ENCODE data around the gene SON. TPM values are rescaled to one million over a fixed set of nuclear protein-coding genes. Genes with fewer than 3 reads are reported as not detected.

SON gene, protein sequence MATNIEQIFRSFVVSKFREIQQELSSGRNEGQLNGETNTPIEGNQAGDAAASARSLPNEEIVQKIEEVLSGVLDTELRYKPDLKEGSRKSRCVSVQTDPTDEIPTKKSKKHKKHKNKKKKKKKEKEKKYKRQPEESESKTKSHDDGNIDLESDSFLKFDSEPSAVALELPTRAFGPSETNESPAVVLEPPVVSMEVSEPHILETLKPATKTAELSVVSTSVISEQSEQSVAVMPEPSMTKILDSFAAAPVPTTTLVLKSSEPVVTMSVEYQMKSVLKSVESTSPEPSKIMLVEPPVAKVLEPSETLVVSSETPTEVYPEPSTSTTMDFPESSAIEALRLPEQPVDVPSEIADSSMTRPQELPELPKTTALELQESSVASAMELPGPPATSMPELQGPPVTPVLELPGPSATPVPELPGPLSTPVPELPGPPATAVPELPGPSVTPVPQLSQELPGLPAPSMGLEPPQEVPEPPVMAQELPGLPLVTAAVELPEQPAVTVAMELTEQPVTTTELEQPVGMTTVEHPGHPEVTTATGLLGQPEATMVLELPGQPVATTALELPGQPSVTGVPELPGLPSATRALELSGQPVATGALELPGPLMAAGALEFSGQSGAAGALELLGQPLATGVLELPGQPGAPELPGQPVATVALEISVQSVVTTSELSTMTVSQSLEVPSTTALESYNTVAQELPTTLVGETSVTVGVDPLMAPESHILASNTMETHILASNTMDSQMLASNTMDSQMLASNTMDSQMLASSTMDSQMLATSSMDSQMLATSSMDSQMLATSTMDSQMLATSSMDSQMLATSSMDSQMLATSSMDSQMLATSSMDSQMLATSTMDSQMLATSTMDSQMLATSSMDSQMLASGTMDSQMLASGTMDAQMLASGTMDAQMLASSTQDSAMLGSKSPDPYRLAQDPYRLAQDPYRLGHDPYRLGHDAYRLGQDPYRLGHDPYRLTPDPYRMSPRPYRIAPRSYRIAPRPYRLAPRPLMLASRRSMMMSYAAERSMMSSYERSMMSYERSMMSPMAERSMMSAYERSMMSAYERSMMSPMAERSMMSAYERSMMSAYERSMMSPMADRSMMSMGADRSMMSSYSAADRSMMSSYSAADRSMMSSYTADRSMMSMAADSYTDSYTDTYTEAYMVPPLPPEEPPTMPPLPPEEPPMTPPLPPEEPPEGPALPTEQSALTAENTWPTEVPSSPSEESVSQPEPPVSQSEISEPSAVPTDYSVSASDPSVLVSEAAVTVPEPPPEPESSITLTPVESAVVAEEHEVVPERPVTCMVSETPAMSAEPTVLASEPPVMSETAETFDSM (N-terminal part only)
- total RNA-seq (100 to 1,000 TPM in 8 of 9 donors, 10 to 100 TPM in 1; 90.7 to 201 (median 134) TPM), polyA plus RNA-seq (10 to 100 TPM; 78.0 to 99.6 TPM)
- long read RNA-seq, donor 1, full-length matches to known transcripts, result 11 of 82 reads
- long read RNA-seq, donor 1, partial matches to known transcripts, result 44 of 82 reads
- long read RNA-seq, donor 1, other reads (novel, unspliced or antisense), result 27 of 82 reads
- long read RNA-seq, donor 2, full-length matches to known transcripts, result 4 of 47 reads
- long read RNA-seq, donor 2, partial matches to known transcripts, result 13 of 47 reads
- long read RNA-seq, donor 2, other reads (novel, unspliced or antisense), result 30 of 47 reads
- long read RNA-seq, donor 3, full-length matches to known transcripts, result 4 of 58 reads
- long read RNA-seq, donor 3, partial matches to known transcripts, result 39 of 58 reads
- long read RNA-seq, donor 3, other reads (novel, unspliced or antisense), result 15 of 58 reads

DNA sequence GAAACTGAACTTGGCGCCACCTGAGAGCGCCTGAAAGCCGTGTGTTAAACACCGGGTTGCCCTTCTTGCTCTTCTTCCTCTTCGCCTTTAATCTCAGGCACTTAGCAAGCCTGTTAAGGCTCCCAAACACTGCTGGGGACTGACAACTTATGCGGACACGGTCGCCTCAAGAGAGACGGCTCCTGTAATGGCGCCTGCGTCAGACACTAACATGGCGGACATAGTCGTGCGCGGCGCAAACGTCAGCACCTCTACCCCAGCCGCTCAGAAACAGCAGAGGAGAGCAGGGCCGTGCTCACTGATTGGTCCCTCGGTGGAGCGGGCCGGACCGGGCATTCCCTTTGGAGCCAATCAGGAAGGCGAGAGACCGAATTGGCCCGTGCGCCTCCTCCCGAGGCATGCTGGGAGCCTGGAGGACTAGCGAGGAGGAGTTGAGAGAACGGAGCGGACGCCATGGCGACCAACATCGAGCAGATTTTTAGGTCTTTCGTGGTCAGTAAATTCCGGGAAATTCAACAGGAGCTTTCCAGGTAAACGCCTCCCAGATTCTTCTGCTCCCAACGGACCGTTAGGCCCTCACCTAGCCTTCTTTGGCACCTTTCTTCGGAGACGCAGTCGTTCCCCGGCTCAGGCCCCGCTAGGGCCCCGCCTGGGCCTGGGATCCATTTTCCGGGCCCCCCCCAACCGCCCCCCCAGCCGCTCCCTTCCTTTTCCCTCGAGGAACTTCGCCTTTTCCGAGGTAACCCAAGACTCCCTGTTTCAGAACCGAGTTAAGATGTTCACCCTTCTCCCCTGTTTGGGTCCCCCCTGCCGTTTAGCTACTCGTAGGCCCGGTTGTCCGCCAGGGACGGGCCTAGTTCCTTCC lies at the start of gene SON:
Gene SON (plus strand): TSS at position 399 of the 865 bp plus-strand sequence. CDS start 55 bp downstream, at position 454.
- Histone ChIP-seq H3K27me3 (no peaks in the 10 kb centered on the region), H3K4me1 (peaks cover 3 to 50% (median 33%) of the 10 kb centered on the region in 12 donors), H3K36me3 (peaks cover 0 to 33% (median 30%) of the 10 kb centered on the region in 9 donors), H3K27ac (peak within 1 kb of the TSS; percentile 98 to 100 (median 99)), H3K4me3 (peak within 1 kb of the TSS; percentile 73 to 94 (median 81)), H3K9me3 (no peaks in the 10 kb centered on the region)
- WGBS, 4 donors, result 0% methylated on average over 56 of the region's 57 CpGs
- DNase-seq, result peak; percentile 99 to 100 (median 99)
- TF ChIP-seq, protein P1, sequence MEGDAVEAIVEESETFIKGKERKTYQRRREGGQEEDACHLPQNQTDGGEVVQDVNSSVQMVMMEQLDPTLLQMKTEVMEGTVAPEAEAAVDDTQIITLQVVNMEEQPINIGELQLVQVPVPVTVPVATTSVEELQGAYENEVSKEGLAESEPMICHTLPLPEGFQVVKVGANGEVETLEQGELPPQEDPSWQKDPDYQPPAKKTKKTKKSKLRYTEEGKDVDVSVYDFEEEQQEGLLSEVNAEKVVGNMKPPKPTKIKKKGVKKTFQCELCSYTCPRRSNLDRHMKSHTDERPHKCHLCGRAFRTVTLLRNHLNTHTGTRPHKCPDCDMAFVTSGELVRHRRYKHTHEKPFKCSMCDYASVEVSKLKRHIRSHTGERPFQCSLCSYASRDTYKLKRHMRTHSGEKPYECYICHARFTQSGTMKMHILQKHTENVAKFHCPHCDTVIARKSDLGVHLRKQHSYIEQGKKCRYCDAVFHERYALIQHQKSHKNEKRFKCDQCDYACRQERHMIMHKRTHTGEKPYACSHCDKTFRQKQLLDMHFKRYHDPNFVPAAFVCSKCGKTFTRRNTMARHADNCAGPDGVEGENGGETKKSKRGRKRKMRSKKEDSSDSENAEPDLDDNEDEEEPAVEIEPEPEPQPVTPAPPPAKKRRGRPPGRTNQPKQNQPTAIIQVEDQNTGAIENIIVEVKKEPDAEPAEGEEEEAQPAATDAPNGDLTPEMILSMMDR (IDR thresholded peaks at IDR 0.05), result no peak
- TF ChIP-seq POLR2A (IDR thresholded peaks at IDR 0.05), result peak in 1 of 2 donors; percentile 81
- intact Hi-C loops (cut with DNase I), result loop anchor here in 6 of 10 donors (2.0 to 10.0 kb wide), 7 partner anchors 44 to 66 kb away; partner anchors contain the start of genes DONSON (in 4 of the 6), TMEM50B (in 2 of the 6) and DNAJC28 (in 1 of the 6)
- ATAC-seq, result peak; percentile 97 to 99 (median 98)

DNA sequence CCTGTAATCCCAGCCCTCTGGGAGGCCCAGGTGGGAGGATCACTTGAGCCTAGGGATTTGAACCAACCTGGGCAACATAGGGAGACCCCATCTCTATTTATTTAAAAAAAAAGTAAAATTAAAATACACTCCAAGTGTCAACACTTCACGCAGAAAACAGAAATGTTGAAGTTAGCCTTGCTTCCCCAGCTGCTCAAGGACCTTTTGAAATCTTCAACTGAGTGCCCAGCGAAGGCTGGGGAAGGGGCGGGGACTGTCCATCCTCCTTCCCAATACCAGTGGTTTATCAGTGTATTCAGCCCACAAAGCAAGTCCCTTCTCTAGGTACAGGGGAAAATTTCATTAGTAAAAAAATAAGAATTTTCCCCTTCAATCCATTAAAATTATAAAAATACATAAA lies 49.1 kb upstream of the SON start:
- WGBS, 4 donors, result 78 to 90% (median 83%) methylated on average over 3 of the region's 3 CpGs
- Histone ChIP-seq H3K27ac (peak overlapping the region in 1 of 12 donors; percentile 49), H3K4me3 (no peak overlapping the region), H3K9me3 (no peaks in the 10 kb centered on the region), H3K4me1 (peaks cover 0 to 16% (median 6%) of the 10 kb centered on the region in 12 donors), H3K27me3 (no peaks in the 10 kb centered on the region), H3K36me3 (no peaks in the 10 kb centered on the region)
- intact Hi-C loops (cut with DNase I), result loop anchor here in 1 of 10 donors (5.0 kb wide), 1 partner anchor 49 kb away; the partner anchor contains the start of genes GART and SON
- ATAC-seq, result no peak
- TF ChIP-seq, protein P1 (IDR thresholded peaks at IDR 0.05), result no peak
- TF ChIP-seq POLR2A (IDR thresholded peaks at IDR 0.05), result no peak
- no peak for DNase-seq

DNA sequence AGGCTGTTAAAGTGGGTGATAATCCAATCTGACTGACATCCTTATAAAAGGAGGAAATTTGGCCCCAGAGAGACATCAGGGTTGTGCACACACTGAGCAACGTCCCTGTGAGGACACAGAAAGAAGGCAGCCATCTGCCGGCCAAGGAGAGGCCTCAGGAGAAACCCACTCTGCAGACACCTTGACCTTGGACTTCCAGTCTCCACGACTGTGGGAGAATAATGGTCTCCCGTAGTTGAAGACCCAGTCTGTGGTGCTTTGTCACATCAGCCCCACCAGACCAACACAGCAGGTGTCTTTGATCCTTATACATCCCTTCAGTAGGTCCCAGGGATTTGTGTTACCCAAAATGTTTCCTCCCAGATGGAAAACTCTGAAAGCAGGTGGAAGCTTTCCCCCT lies 47.1 kb upstream of the SON start:
- intact Hi-C loops (cut with DNase I), result no loop called here
- Histone ChIP-seq H3K27ac (no peak overlapping the region), H3K27me3 (no peaks in the 10 kb centered on the region), H3K9me3 (no peaks in the 10 kb centered on the region), H3K4me1 (peaks cover 0 to 13% (median 3%) of the 10 kb centered on the region in 12 donors), H3K4me3 (no peak overlapping the region), H3K36me3 (no peaks in the 10 kb centered on the region)
- TF ChIP-seq POLR2A (IDR thresholded peaks at IDR 0.05), result no peak
- TF ChIP-seq, protein P1 (IDR thresholded peaks at IDR 0.05), result no peak
- no peak for DNase-seq
- no peak for ATAC-seq
- WGBS, 4 donors, result 42 to 59% (median 49%) methylated on average over 4 of the region's 4 CpGs

Data from heart left ventricle (tissue), 16 donors.